Measurements from ENCODE around the gene SFT2D1. TPM values are rescaled to one million over a fixed set of nuclear protein-coding genes. Genes with fewer than 3 reads are reported as not detected.
A peak's percentile ranks its signal among the peaks of the same experiment; 100 is the strongest.

SFT2D1 gene
- total and polyA plus RNA-seq, 2 experiments from 2014 or later: 51.4 to 103 TPM

GRCh38 chr6:166381733-166382499 lies 39.6 kb upstream of the SFT2D1 start:
- peak; percentile 78 for DNase-seq
- Histone ChIP-seq H3K4me3 (peak overlapping the region; percentile 79), H4K20me1 (ENCODE audit: insufficient read depth) (no peaks in the 10 kb centered on the region), H3K27ac (no peak overlapping the region), H3K9me2 (ENCODE audit: insufficient read depth) (no peaks in the 10 kb centered on the region), H3K9ac (peak overlapping the region; percentile 70), H3K79me2 (ENCODE audit: insufficient read depth) (peaks cover 28% of the 10 kb centered on the region; the same call in 1 of the 2 replicates), H3K9me3 (ENCODE audit: low read depth) (no peaks in the 10 kb centered on the region), H3F3A (ENCODE audit: insufficient read depth) (peaks cover 13% of the 10 kb centered on the region), H3K27me3 (replicated peaks; ENCODE audit: insufficient read depth) (no peaks in the 10 kb centered on the region), H3K36me3 (ENCODE audit: low read depth) (no peaks in the 10 kb centered on the region), H3K4me2 (ENCODE audit: unreplicated experiment) (peak overlapping the region; percentile 83), H3K4me1 (ENCODE audit: insufficient read depth) (0 out of 2 replicates have a peak, but pooled peaks cover 4% of the 10 kb centered on the region), H2AFZ (peak overlapping the region; percentile 81)
- WGBS, 2 experiments (ENCODE audit: low coverage in 1 of 2, low lambda C conversion rate in 2 of 2, missing lambda C conversion rate in 2 of 2): 2 to 3% methylated on average over 39 to 48 of the region's 49 CpGs
- TF ChIP-seq EZH2 (IDR thresholded peaks at IDR 0.05; ENCODE audit: insufficient read depth, poor library complexity, severe bottlenecking) (no peak), EZH2phosphoT487 (IDR thresholded peaks at IDR 0.05; ENCODE audit: insufficient read depth, low read depth) (no peak)
- in situ Hi-C loops (cut with MboI): no loop called here

- Histone ChIP-seq H3K9me2 (ENCODE audit: insufficient read depth) (no peaks in the 10 kb centered on the region), H2AFZ (peak overlapping the region; percentile 81), H3K27ac (no peak overlapping the region), H3K9ac (peak overlapping the region; percentile 70), H3F3A (ENCODE audit: insufficient read depth) (peaks cover 13% of the 10 kb centered on the region), H3K4me2 (ENCODE audit: unreplicated experiment) (peak overlapping the region; percentile 83), H3K4me3 (peak overlapping the region; percentile 79), H3K36me3 (ENCODE audit: low read depth) (no peaks in the 10 kb centered on the region), H3K9me3 (ENCODE audit: low read depth) (no peaks in the 10 kb centered on the region), H4K20me1 (ENCODE audit: insufficient read depth) (no peaks in the 10 kb centered on the region), H3K4me1 (ENCODE audit: insufficient read depth) (0 out of 2 replicates have a peak, but pooled peaks cover 4% of the 10 kb centered on the region), H3K27me3 (replicated peaks; ENCODE audit: insufficient read depth) (no peaks in the 10 kb centered on the region), H3K79me2 (ENCODE audit: insufficient read depth) (peaks cover 28% of the 10 kb centered on the region; the same call in 1 of the 2 replicates)
- no peak for DNase-seq
- in situ Hi-C loops (cut with MboI): no loop called here
- TF ChIP-seq EZH2phosphoT487 (IDR thresholded peaks at IDR 0.05; ENCODE audit: insufficient read depth, low read depth) (no peak), EZH2 (IDR thresholded peaks at IDR 0.05; ENCODE audit: insufficient read depth, poor library complexity, severe bottlenecking) (no peak)
- 41 to 44% methylated on average over 6 of the region's 6 CpGs for WGBS, 2 experiments (ENCODE audit: low coverage in 1 of 2, low lambda C conversion rate in 2 of 2, missing lambda C conversion rate in 2 of 2)
Observed at GRCh38 chr6:166381381-166381732, 39.0 kb upstream of the SFT2D1 start.

- Histone ChIP-seq H3K36me3 (ENCODE audit: low read depth) (no peaks in the 10 kb centered on the region), H3K79me2 (ENCODE audit: insufficient read depth) (peaks cover 28% of the 10 kb centered on the region; the same call in 1 of the 2 replicates), H3K9ac (no peak overlapping the region), H3K27me3 (replicated peaks; ENCODE audit: insufficient read depth) (no peaks in the 10 kb centered on the region), H3K27ac (no peak overlapping the region), H4K20me1 (ENCODE audit: insufficient read depth) (no peaks in the 10 kb centered on the region), H3K9me3 (ENCODE audit: low read depth) (no peaks in the 10 kb centered on the region), H3K4me1 (ENCODE audit: insufficient read depth) (0 out of 2 replicates have a peak, but pooled peaks cover 4% of the 10 kb centered on the region), H3K9me2 (ENCODE audit: insufficient read depth) (no peaks in the 10 kb centered on the region), H3F3A (ENCODE audit: insufficient read depth) (peaks cover 13% of the 10 kb centered on the region), H3K4me2 (ENCODE audit: unreplicated experiment) (no peak overlapping the region), H2AFZ (no peak overlapping the region), H3K4me3 (no peak overlapping the region)
- no peak for DNase-seq
- TF ChIP-seq EZH2phosphoT487 (IDR thresholded peaks at IDR 0.05; ENCODE audit: insufficient read depth, low read depth): no peak
- no peak for TF ChIP-seq EZH2 (IDR thresholded peaks at IDR 0.05; ENCODE audit: insufficient read depth, poor library complexity, severe bottlenecking)
- WGBS, 2 experiments (ENCODE audit: low coverage in 1 of 2, low lambda C conversion rate in 2 of 2, missing lambda C conversion rate in 2 of 2): 84 to 91% methylated on average over 4 of the region's 4 CpGs
- in situ Hi-C loops (cut with MboI): no loop called here
Observed at GRCh38 chr6:166379800-166380199, 37.5 kb upstream of the SFT2D1 start.

- Histone ChIP-seq H3K27me3 (replicated peaks; ENCODE audit: insufficient read depth) (no peaks in the 10 kb centered on the region), H3K9me2 (ENCODE audit: insufficient read depth) (peaks cover 4% of the 10 kb centered on the region; the same call in 1 of the 2 replicates), H3K4me1 (ENCODE audit: insufficient read depth) (0 out of 2 replicates have a peak, but pooled peaks cover 4% of the 10 kb centered on the region), H3K36me3 (ENCODE audit: low read depth) (no peaks in the 10 kb centered on the region), H3K79me2 (ENCODE audit: insufficient read depth) (peaks cover 28% of the 10 kb centered on the region; the same call in 1 of the 2 replicates), H3K27ac (no peak overlapping the region), H3K9me3 (ENCODE audit: low read depth) (no peaks in the 10 kb centered on the region), H3K4me3 (no peak overlapping the region), H4K20me1 (ENCODE audit: insufficient read depth) (no peaks in the 10 kb centered on the region), H3K9ac (no peak overlapping the region), H3F3A (ENCODE audit: insufficient read depth) (peaks cover 6% of the 10 kb centered on the region), H2AFZ (no peak overlapping the region), H3K4me2 (ENCODE audit: unreplicated experiment) (no peak overlapping the region)
- 100% methylated on average over 1 of the region's 1 CpG for WGBS, 2 experiments (ENCODE audit: low coverage in 1 of 2, low lambda C conversion rate in 2 of 2, missing lambda C conversion rate in 2 of 2)
- no peak for DNase-seq
- in situ Hi-C loops (cut with MboI): no loop called here
- TF ChIP-seq EZH2phosphoT487 (IDR thresholded peaks at IDR 0.05; ENCODE audit: insufficient read depth, low read depth): no peak
- no peak for TF ChIP-seq EZH2 (IDR thresholded peaks at IDR 0.05; ENCODE audit: insufficient read depth, poor library complexity, severe bottlenecking)
Observed at GRCh38 chr6:166379103-166379586, 36.8 kb upstream of the SFT2D1 start.
